Measurements from ENCODE around the gene TICAM2. TPM values are rescaled to one million over a fixed set of nuclear protein-coding genes. Genes with fewer than 3 reads are reported as not detected.

Gene TICAM2
- total and polyA plus RNA-seq, 2 of the 8 experiments (the other 6 are each of a cell fraction or from before 2014, with no cell fraction given) = 0.02 TPM; not detected in 1

- H3K9me3 ChIP-seq (ENCODE audit: insufficient read depth in 2 of 2, low read depth in 1 of 2, low read length in 1 of 2) = no peaks in the 10 kb centered on the region
- H3K56ac ChIP-seq (replicated peaks; ENCODE audit: insufficient read length, low read depth, low read length) = no peak overlapping the region
- H2BK5ac ChIP-seq (ENCODE audit: low read depth, low read length) = no peak overlapping the region
- no peak overlapping the region for H2AFZ ChIP-seq (ENCODE audit: low read length)
- H4K8ac ChIP-seq (ENCODE audit: extremely low read depth, insufficient read depth, low read length) = no peak overlapping the region
- no peak overlapping the region for H3K18ac ChIP-seq (ENCODE audit: extremely low read depth, low read length)
- H3K27ac ChIP-seq (ENCODE audit: low read depth, low read length) = no peak overlapping the region
- no peak for DNase-seq (ENCODE audit: low read depth in 1 of 2, low spot score in 2 of 2)
- no peaks in the 10 kb centered on the region for H4K20me1 ChIP-seq (replicated peaks in 1 of 2; ENCODE audit: control insufficient read depth in 1 of 2, insufficient read depth in 2 of 2, low read length in 2 of 2)
- no peak overlapping the region for H3K23ac ChIP-seq (ENCODE audit: insufficient read length)
- no peak overlapping the region for H2BK20ac ChIP-seq (ENCODE audit: low read length)
- H4K5ac ChIP-seq (ENCODE audit: insufficient read length, low read depth, low read length) = no peak overlapping the region
- ChIA-PET CTCF (ENCODE audit: partially characterized antibody) (interaction anchor here (2.8 kb wide), 1 partner anchor 9 kb away, joined by 16 read pairs; no protein-coding TSS in a partner anchor), POLR2A (ENCODE audit: partially characterized antibody) (no interaction called here)
- H2BK120ac ChIP-seq (replicated peaks; ENCODE audit: low read depth, low read length) = no peak overlapping the region
- H2BK12ac ChIP-seq (ENCODE audit: low read depth, low read length) = no peak overlapping the region
- H3K4me2 ChIP-seq (ENCODE audit: insufficient read depth in 1 of 2, low read depth in 2 of 2, low read length in 2 of 2) = no peak overlapping the region
- no peak overlapping the region for H2AK5ac ChIP-seq (ENCODE audit: low read depth, low read length)
- no peak overlapping the region for H4K91ac ChIP-seq (replicated peaks; ENCODE audit: insufficient read length, low read length)
- no peak overlapping the region for H3K4ac ChIP-seq (replicated peaks; ENCODE audit: insufficient read length, low read depth, low read length)
- no peak overlapping the region for H3K14ac ChIP-seq (ENCODE audit: insufficient read length)
- no peaks in the 10 kb centered on the region for H3K27me3 ChIP-seq (replicated peaks in 1 of 4; ENCODE audit: control insufficient read depth in 3 of 4, extremely low read depth in 1 of 4, insufficient read depth in 3 of 4, low read length in 3 of 4)
- WGBS, 2 experiments (ENCODE audit: extremely low coverage in 1 of 2, insufficient coverage in 1 of 2, insufficient read length in 1 of 2, insufficient replicate concordance in 2 of 2, low coverage in 1 of 2, low lambda C conversion rate in 2 of 2, missing lambda C conversion rate in 1 of 2) = 89% methylated on average over 2 of the region's 2 CpGs; no CpG with 5 or more reads in 1 of the 2 experiments
- H3K36me3 ChIP-seq (ENCODE audit: control insufficient read depth in 2 of 4, insufficient read depth in 4 of 4, low read length in 3 of 4) = no peaks in the 10 kb centered on the region
- FAIRE-seq = no peak
- no peak overlapping the region for H2BK15ac ChIP-seq (ENCODE audit: low read length)
- no peaks in the 10 kb centered on the region for H3K4me1 ChIP-seq (replicated peaks in 1 of 4; ENCODE audit: control insufficient read depth in 3 of 4, insufficient read depth in 4 of 4, low read length in 3 of 4)
- no peaks in the 10 kb centered on the region for H3K79me1 ChIP-seq (ENCODE audit: low read depth, low read length)
- no peaks in the 10 kb centered on the region for H3K79me2 ChIP-seq (ENCODE audit: control insufficient read depth in 1 of 2, insufficient read depth in 2 of 2, low read length in 2 of 2)
- H3K4me3 ChIP-seq (ENCODE audit: extremely low read depth in 1 of 4, insufficient read depth in 2 of 4, low read depth in 3 of 4, low read length in 4 of 4) = no peak overlapping the region
- no peak overlapping the region for H3K9ac ChIP-seq (replicated peaks in 1 of 4; ENCODE audit: extremely low read depth in 1 of 4, low read depth in 3 of 4, low read length in 3 of 4)
- no peaks in the 10 kb centered on the region; the same call in 1 of the 2 replicates for H3K23me2 ChIP-seq (ENCODE audit: low read depth, low read length)
- TF ChIP-seq CBX5 (IDR thresholded peaks at IDR 0.05; ENCODE audit: low read depth, low read length) (no peak), RXRA (IDR thresholded peaks at IDR 0.05; ENCODE audit: insufficient read depth, low read depth, low read length) (no peak), TEAD4 (IDR thresholded peaks at IDR 0.05; ENCODE audit: low read depth, low read length) (no peak), ATF3 (IDR thresholded peaks at IDR 0.05; ENCODE audit: insufficient read depth, low read depth, low read length) (no peak), HDAC6 (IDR thresholded peaks at IDR 0.05; ENCODE audit: low read depth, low read length) (no peak), ZNF274 (IDR thresholded peaks at IDR 0.05; ENCODE audit: borderline replicate concordance, extremely low read depth, low read length) (no peak), TAF1 (IDR thresholded peaks at IDR 0.05; ENCODE audit: low read depth, low read length) (no peak), KDM1A (IDR thresholded peaks at IDR 0.05; ENCODE audit: borderline replicate concordance, low read length) (no peak), CTCF (IDR thresholded peaks at IDR 0.05; ENCODE audit: control extremely low read depth in 1 of 3, insufficient read depth in 1 of 3, low read depth in 1 of 3, low read length in 3 of 3) (no peak), SRF (IDR thresholded peaks at IDR 0.05; ENCODE audit: low read depth, low read length) (no peak), KDM5A (IDR thresholded peaks at IDR 0.05; ENCODE audit: low read length) (no peak)
Measured at GRCh38 chr5:115644046-115644445, 41.8 kb upstream of the TICAM2 start.

Measured in H1 (cell line).